Keratinocyte (primary cell): ENCODE results near the gene OR6B2.

Experiments
- CTCF ChIP-seq, 3 experiments: IDR thresholded peaks in 1 of 3; conservative IDR thresholded peaks in 1 of 3; optimal IDR thresholded peaks in 1 of 3; 2 replicates in 2 of 3; 3 replicates in 1 of 3; pipeline versions ENCODE3 to v1.5.1; 2011; ENCODE audit warnings: low read length in 3 of 3, mild to moderate bottlenecking in 3 of 3, moderate library complexity in 2 of 3, control low read depth in 1 of 3, inconsistent platforms in 1 of 3; ENCODE audit not compliant: insufficient read depth in 2 of 3; ENCODE audit errors: extremely low read depth in 1 of 3
- EZH2 ChIP-seq: IDR thresholded peaks from one replicate; pipeline ENCODE4 v1.6.1; 2012; ENCODE audit warnings: inconsistent platforms, mild to moderate bottlenecking, low read length, moderate library complexity

DNA sequence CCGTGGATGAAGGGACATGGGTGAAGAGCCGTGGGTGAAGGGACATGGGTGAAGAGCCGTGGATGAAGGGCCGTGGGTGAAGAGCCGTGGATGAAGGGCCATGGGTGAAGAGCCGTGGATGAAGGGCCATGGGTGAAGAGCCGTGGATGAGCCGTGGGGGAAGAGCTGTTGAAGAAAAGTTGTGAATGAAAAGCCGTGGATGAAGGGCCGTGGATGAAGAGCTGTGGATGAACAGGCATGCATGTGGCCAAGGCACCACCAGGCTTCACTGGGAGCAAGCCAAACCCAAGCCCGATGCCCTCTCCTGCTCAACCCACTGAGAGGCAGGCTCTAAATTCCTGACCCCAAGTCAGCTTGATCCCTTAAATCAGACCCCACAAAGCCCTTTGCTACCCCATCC lies 12.5 kb upstream of the OR6B2 start:
- TF ChIP-seq CTCF (optimal IDR thresholded peaks at IDR 0.05 in 1 of 3, IDR thresholded peaks at IDR 0.05 in 1 of 3, conservative IDR thresholded peaks at IDR 0.05 in 1 of 3; ENCODE audit: extremely low read depth in 1 of 3, insufficient read depth in 2 of 3, low read length in 3 of 3) (no peak), EZH2 (no peak)
